ENCODE measurements around the gene PDCD1. TPM values are rescaled to one million over a fixed set of nuclear protein-coding genes. Genes with fewer than 3 reads are reported as not detected.

The PDCD1 gene
- total RNA-seq, 1 donor from 2014 or later: not detected

DNA sequence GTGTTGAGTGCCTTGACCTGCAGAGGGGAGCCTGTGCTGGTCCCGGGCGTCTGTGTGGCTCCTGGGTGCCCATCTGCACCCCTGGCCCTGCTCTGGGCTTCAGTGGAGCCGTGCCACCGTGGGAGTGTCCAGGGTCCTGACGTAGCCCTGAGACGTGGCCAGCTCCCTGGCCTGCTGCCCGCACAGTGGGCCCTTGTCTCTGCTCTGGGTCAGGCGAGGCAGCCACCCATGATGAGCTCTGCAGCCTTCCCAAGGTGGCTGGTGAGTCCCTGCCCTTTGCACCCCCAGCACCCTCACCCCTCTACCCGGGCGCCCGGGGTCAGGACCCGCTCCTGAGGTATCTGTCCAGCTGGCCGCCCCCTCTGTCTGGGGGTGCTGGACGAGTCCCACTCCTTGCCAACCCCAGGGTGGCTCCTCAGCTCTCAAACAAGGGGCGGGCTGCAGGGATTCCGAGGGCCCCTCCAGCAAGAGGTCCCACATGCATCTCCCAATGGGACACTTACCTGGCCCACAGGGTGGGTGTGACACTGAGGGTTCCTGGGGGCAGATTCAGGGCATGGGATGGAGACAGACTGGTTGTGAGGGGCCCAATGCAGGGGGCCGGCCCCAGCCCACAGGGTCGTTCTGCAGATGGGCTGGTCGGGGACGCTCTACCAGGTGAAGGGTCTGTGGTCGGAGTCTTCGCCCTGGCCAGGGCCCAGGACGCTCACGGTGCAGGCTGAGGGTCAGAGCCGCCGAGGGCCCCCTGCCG, 47.3 kb downstream of the PDCD1 start:
- Histone ChIP-seq H3K36me3 (ENCODE audit: control insufficient read depth, insufficient read depth, low read length) (no peaks in the 10 kb centered on the region), H3K27me3 (ENCODE audit: control insufficient read depth, insufficient read depth, low read length) (no peaks in the 10 kb centered on the region), H3K4me3 (ENCODE audit: low read depth, low read length) (no peak overlapping the region)
- no peak for FAIRE-seq
- TF ChIP-seq, protein P1, sequence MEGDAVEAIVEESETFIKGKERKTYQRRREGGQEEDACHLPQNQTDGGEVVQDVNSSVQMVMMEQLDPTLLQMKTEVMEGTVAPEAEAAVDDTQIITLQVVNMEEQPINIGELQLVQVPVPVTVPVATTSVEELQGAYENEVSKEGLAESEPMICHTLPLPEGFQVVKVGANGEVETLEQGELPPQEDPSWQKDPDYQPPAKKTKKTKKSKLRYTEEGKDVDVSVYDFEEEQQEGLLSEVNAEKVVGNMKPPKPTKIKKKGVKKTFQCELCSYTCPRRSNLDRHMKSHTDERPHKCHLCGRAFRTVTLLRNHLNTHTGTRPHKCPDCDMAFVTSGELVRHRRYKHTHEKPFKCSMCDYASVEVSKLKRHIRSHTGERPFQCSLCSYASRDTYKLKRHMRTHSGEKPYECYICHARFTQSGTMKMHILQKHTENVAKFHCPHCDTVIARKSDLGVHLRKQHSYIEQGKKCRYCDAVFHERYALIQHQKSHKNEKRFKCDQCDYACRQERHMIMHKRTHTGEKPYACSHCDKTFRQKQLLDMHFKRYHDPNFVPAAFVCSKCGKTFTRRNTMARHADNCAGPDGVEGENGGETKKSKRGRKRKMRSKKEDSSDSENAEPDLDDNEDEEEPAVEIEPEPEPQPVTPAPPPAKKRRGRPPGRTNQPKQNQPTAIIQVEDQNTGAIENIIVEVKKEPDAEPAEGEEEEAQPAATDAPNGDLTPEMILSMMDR (IDR thresholded peaks at IDR 0.05; ENCODE audit: insufficient read depth, low read length, severe bottlenecking): no peak
- DNase-seq (ENCODE audit: low read depth): no peak

- FAIRE-seq: no peak
These were observed 48.1 kb downstream of the PDCD1 start for GRCh38 chr2:241810307-241811200.

DNA sequence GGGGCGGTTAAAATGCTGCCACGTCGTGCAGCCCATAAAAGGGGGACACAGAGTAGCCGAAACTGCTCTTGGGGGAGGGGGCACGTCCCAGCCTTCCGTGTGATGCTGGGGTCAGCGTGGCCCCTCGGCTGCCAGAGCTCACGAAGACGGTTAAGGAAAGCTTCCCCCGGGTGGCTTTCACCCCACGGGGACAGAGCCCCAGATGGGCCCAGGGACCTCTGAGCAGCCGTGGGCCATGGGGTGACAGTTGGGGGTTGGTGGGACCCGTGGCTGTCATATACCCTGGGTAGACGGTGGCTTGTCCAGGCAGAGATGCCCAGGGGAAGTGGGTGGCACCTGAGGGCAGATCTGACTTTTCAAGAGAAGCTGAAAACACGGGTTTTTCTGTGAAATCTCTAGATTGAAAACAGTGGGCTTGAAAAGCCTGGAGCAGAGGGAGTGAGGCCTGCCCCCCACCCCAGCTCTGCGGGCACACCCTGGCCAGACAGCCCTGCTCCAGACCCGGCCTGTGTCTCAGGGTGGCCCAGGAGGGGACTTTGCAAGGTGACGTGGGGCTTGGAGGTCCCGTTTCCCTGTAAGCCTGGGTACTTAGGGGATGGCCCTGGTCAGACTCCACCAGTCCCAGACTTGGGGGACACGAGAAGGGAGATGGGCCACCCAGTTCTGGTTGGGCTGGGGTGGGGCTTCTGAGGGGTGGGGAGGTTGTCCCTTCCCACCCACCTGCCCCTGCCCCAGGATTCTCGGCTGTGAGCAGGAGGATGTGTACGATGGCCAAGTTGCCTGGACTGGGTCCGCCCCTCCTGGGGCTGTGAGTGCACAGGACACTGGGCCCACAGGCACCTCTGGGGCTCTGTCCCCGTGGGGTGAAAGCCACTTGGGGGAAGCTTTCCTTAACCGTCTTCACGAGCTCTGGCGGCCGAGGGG, 49.0 kb downstream of the PDCD1 start:
- FAIRE-seq (no peak), DNase-seq (ENCODE audit: low read depth) (no peak)
- TF ChIP-seq, protein P1 (IDR thresholded peaks at IDR 0.05; ENCODE audit: insufficient read depth, low read length, severe bottlenecking): no peak
- H3K27me3 ChIP-seq (ENCODE audit: control insufficient read depth, insufficient read depth, low read length): peaks cover 3% of the 10 kb centered on the region
- H3K4me3 ChIP-seq (ENCODE audit: low read depth, low read length): no peak overlapping the region
- H3K36me3 ChIP-seq (ENCODE audit: control insufficient read depth, insufficient read depth, low read length): no peaks in the 10 kb centered on the region

More at GRCh38 chr2:241810307-241811200, 48.1 kb downstream of the PDCD1 start:
- Histone ChIP-seq H3K4me3 (ENCODE audit: low read depth, low read length) (no peak overlapping the region), H3K27me3 (ENCODE audit: control insufficient read depth, insufficient read depth, low read length) (no peaks in the 10 kb centered on the region), H3K36me3 (ENCODE audit: control insufficient read depth, insufficient read depth, low read length) (no peaks in the 10 kb centered on the region)
- TF ChIP-seq, protein P1 (IDR thresholded peaks at IDR 0.05; ENCODE audit: insufficient read depth, low read length, severe bottlenecking): no peak
- no peak for DNase-seq (ENCODE audit: low read depth)

DNA sequence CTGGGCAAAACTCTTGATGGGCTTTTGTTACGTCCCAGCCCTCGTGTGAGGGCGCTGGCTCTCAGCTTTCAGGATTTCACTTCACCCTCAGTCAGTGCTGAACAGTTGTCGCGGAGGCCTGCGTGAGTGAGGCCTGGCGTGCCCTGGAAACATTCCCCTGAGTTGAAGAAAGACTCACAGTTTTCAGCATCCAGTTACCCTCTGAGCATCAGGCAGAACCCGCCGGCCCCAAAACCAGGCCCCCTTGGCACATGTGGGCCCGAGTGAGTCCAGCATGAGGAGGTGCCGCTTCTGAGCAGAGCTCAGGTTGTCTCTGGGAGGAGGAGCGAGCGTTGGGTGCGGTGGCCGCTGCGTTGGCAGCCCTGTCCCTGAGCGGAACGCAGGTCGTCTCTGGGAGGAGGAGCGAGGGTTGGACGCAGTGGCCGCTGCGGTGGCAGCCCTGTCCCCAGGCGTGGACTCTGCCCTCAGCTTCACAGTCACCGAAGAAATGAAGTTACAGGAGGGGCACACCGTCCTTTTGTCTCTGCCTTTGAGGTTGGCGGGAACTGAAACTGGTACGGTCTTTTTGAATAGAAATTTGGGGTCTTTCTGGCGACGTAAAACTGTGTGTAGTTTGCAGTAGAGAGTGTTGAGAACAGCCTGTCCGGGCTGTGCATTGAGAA, 49.8 kb downstream of the PDCD1 start, which contains the start of gene NEU4:
TSS of gene NEU4 (plus strand) at position 473 of the 662 bp plus-strand sequence. CDS start 5,292 bp downstream, outside the sequence.
- TF ChIP-seq, protein P1 (IDR thresholded peaks at IDR 0.05; ENCODE audit: insufficient read depth, low read length, severe bottlenecking): no peak
- Histone ChIP-seq H3K27me3 (ENCODE audit: control insufficient read depth, insufficient read depth, low read length) (peaks cover 10% of the 10 kb centered on the region), H3K4me3 (ENCODE audit: low read depth, low read length) (no peak within 1 kb of the TSS), H3K36me3 (ENCODE audit: control insufficient read depth, insufficient read depth, low read length) (no peaks in the 10 kb centered on the region)
- FAIRE-seq: no peak
- DNase-seq (ENCODE audit: low read depth): no peak
